Measurements from ENCODE around the gene PRIMA1.

Gene PRIMA1, protein sequence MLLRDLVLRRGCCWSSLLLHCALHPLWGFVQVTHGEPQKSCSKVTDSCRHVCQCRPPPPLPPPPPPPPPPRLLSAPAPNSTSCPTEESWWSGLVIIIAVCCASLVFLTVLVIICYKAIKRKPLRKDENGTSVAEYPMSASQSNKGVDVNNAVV

DNA sequence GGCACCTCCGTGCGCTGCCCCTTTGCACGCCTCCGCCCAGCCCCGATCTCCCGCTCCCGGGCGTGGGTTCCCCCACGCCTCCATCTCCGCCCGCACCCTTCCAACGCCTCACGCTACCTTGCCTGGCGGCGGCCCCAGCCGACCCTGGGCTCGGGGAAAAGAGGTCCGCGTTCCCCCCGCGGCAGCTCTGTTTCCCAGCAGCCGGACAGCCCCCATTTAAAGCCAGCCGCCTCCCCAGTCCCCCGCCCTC, at the start of gene PRIMA1:
Gene PRIMA1, minus strand, starts transcription at position 193 of the 250 bp plus-strand sequence. CDS start 767 bp downstream, outside the sequence.
- DNase-seq, result no peak

DNA sequence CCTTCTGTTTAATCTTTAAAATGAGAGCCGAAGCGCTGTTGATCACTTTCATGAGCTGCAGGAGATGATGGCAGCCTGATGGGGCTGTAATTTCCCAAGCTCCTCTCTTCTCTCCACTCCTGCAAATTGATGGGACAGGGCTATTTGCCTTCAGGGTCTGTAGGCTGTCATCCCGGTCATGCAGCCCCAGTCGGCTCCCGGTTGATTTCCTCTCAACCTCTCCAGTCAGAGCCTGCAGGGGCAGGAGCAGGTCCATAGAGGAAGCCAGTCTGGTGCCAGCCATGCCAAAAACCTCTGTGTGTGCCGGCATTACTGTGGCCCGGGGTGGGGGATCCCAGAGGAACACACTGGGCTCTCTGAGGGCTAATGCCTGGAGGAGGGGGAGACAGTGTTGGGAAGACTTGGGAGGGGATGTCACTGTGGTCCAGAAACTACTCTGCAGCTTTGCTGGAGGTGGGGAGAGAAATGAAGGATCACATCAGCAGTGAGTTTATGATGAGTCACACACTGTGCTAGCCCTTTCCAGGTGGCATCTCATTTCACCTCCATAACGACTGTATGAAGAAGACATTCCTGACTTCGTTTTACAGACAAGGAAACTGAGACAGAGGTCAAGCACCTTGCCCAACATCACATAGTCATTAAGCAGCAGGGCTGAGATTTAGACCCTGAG, 46.5 kb upstream of the PRIMA1 start:
- DNase-seq, result no peak

DNA sequence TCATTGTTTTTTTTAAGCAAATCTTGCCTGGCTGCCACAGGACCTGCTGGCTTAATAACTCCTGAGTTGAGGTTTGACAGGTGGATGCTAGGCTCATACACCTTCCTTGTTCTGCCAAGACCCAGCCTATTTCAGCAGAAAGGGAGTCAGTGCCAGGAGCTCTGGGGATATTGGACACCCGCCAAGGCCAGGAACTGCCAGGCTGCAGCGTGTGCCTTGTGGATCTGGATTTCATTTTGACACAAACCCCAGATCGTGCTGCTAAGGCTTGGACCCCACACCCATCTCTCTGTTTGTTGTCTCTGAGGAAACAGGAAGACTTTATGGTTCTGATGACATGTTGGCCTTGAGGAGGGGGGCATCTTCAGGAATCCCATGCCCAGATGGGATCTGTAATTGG, 44.4 kb upstream of the PRIMA1 start:
- DNase-seq, result no peak

DNA sequence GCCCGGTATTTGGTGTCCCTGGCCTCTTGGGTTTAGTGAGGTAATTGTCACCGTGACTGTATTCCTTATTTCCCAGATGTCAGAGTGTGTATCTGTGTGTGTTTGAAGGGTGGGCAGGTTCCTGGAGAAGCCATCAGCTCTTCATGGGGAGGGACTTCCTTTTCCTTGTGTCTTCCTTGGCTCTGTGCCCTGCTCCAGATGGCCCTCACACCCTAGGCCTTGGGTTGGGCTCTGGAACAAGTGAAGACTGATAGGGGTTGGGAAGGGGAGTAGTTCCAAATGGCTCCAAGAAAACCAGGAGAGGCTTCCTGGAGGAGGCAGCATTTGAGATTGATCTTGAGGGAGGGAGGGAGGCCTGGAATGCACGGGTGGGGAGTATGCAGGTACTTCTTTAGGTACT, 43.8 kb upstream of the PRIMA1 start:
- DNase-seq, result no peak

DNA sequence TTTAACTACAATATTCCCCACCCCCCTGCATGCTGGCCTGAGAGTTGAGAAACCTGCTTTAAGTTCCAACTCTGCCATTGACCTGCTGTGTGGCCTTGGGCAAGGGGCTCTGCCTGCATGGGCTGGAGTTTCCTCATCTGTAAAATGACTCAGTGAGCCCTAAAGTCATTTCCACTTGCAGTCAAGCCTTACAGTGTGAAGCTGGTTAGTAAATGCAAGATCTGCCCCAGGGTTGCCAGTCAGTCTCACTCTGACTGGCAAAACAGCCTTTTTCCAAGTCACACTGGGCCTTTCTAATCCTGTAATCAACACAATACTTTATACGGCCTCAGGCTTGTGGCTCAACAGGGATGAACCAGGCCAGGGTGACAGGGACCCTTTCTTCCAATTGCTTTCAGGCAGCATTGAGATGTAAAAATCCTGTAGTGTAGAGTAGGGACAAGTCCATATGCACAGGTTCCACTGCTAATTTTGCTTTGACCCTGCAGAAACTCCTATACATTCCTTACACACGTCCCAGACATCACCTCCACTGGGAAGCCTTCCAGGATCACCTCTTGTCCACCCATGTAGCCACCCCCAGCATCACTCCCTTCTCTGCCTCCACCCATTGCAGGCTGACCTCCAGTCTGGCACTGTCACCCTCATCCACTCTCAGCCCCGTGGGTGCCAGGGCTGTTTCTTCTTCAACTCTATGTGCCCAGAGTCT, 42.6 kb upstream of the PRIMA1 start:
- no peak for DNase-seq

DNA sequence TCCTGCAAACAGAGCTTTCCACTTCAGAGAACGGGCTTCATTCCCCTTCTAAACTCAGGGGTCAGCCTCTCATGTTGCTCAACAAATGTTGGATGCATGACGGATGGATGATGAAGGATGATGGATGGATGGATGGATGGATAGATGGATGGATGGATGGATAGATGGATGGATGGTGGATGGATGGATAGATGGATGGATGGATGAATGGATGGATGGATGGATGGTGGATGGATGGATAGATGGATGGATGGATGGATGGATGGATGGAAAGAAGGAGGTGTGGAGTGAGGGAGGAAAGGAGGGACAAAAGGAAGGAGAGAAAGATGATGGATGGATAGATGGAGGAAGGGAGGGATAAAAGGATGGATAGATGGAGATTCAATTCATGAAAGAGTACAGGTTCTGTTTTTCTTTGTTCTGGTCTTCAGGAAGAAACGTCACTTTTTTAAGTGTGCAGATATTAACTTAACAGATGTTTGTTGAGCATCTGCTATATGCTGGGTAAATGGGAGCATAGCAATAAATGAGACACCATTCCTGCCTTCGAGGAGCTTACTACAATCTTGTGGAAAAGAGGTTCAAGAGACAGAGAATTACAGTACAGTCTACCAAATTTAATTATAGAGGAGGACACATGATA, 41.7 kb upstream of the PRIMA1 start:
- no peak for DNase-seq

DNA sequence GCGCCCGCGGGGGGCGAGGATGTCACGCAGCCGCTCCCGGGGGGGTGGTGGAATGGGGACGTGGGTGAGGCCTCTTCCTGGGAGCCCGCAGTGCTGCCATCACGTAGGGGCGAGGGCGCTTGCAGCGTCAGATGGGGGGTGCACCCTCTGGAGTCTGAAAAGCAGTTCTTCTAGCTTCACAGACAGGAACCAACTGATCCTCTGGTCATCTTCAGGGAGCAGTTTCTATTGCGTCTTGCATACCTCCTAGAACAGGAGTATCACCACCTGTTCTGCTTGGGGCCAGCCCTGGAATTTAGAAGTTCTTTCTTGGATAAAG, 36.9 kb upstream of the PRIMA1 start:
- no peak for DNase-seq

DNA sequence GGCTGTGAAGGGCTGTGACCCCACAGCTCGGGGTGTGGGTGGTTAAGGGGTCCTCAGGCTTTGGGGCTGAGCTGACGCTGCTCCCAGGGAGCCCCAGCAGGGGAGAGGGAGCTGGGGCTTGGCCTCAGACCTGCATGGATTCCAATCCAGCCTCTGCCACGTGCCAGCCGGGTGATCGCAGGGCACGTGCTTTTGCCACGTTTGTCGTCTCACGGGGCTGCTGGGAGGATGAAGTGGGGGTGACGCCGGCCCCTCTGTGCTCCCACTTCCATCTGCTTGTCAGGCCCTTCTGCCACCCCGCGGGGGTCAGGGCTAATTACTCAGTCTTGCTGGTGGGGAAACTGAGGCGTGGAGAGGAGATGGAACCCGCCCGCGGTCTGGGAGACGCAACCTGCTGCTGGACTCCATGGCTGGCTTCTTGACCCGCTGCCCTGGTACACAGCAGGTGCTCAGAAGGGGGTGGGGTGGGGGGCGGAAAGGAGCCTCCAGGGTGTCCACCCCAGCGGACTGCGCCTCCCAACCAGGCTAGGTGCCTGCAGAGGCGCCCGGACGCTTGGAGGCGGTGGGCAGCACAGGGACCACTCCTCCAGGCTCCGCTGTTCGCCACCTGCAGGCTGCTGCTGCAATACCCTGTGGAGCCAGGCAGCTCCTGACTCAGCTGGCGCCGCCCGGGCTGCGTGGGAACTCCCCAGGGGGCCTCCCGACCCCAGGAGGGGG, 36.4 kb upstream of the PRIMA1 start:
- DNase-seq, result no peak

DNA sequence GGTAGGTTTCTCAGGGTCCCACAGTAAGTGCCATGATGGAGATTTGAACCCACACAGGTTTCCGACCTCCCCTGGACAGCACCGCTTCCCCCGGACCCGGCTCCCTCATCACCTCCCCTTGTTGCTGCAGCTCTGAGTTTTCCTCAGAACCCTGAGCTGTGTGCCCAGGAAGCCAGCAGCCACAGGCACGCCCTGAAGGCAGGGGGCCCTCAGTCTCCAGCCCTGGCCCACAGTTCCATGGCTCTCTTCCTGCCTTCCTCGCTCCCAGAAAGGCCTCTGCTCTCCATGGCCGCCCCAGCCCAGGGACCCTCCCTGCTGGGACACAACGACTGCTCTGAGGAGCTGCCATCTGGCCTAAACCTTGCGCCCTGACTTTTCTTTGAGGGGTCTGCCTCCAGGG, 35.8 kb upstream of the PRIMA1 start:
- DNase-seq, result no peak

DNA sequence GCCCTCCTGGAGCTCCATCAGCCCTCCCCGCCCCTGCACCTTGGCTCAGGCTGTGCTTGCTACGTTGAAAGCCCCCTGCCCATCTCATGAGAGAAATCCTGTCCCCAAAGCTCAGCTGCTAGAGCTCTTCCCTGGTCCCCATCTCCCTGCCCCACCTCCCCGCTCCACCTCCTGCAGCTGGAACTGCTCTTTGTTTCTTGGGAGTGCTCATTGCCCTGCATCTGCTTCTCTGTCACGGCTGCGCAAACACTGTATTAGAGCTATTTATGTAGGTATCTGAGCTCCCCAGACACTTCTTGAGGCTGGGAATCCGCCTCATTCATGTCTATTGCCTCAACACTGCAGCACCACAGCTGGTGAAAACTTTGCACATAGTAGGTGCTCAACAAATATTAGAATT, 32.8 kb upstream of the PRIMA1 start:
- DNase-seq, result no peak

DNA sequence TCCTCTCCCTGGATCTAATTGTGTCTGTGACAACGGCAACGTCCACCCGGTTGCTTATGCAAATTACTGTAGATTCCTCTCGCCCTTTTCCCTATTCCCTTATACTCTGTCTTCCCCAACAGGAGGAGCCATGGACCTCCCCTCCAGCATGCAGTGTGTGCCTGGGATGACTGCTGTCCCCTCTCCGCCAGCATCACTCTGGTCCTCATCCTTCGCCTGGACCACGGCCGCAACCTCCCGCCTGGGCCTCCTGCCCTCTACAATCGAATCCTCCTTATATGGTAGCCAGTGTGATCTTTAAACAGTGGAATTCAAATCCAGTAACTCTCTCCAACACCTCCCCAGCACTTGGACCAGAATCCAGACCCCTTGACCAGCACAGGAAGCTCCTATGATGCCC, 30.6 kb upstream of the PRIMA1 start:
- DNase-seq, result no peak

DNA sequence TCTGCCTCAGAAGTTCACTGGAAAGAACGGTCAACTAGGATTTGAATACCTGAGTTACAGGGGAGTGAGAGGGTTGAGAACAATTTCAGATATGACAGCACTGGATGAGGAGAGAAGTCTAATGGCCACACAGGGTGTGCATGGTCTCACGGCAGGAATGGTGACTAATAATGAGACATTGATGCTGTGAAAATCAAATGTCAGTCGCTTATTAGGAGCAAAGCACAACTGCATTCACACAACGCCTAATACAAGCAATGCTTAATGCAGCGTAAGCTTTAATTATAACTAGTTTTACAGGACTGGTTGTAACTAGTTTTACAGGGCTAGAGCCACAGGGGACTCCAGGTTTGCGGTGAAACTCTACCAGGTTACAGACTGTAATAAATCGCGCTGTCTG, 23.4 kb upstream of the PRIMA1 start:
- DNase-seq, result no peak

DNA sequence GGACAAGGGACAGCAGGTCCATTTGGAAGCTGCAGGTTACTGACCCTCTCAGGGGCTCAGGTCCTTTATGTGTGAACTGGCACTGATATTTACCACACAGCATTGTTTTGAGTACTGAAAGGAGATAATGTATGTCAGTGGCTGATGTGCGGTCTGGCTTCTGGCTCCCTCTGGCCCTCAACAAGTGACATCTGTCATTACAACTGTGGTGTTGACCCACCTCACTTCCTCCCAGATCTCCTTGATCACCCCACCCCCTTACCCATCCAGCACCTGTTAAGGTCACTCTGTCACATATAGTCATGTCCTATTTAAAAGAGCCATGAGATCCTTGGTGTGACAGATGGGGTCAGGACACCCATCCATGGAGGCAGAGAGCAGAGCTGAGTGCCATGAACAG, 22.7 kb upstream of the PRIMA1 start:
- no peak for DNase-seq

DNA sequence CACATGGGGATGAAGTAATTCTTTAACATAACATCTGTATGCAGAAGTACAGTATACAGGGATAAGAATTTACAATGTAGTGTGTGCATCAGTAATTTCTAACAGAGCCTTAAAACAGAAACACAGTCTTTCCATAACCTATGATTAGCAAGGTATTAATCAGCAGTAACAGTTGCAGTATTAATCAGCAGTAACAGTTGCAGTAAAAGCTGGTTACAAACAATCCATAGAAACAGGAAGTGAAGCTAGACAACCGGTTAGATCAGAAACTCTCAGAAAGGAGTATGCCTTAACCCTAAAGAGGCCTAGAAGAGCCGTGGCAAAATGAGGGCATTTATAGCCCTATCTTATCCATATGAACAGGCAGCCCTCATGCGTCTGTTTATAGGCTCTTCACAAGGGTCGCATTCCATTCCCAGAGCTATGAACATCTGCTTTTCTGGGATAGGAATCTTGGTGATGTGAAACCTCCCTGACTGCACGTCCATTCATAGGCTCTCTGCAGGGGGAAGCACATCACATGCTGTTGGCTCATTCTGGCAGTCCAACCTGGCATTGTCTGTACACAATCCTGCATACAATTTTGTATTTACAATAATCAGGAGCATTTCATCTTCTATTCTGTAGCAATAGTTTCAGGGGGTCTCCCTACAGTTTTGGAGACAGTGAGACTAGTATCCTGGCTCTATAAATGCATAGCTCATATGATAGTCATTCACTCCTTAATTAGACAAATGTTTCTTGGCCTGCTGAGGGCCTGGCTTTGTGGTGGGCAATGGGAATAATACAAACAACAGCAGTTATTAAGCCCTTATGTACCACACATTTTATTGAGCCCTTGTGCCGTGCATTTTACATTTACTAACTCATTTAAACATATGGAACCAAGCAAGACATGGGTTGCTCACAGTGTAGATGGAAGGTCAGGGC, 21.5 kb upstream of the PRIMA1 start:
- peak in 1 of 3 donors; percentile 3 for DNase-seq

DNA sequence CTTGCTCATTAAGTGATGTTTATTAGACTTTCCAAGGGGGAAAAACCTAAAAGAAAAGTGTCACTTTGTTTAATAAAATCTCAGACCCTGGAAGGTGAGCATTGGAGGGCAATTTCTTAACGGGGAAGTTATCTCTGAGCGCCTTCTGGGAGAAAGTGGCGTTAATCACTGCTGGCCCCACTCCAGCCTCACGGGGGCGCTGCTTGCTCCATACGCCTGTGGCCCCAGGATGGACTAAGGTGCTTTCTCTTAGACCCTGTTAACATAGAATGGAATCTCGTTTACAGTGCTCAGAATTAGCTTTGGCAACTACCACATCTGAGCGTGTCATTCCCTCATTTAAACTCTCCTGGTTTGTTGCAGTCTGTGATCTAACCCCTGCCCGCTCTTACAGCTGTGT, 16.4 kb upstream of the PRIMA1 start:
- no peak for DNase-seq

DNA sequence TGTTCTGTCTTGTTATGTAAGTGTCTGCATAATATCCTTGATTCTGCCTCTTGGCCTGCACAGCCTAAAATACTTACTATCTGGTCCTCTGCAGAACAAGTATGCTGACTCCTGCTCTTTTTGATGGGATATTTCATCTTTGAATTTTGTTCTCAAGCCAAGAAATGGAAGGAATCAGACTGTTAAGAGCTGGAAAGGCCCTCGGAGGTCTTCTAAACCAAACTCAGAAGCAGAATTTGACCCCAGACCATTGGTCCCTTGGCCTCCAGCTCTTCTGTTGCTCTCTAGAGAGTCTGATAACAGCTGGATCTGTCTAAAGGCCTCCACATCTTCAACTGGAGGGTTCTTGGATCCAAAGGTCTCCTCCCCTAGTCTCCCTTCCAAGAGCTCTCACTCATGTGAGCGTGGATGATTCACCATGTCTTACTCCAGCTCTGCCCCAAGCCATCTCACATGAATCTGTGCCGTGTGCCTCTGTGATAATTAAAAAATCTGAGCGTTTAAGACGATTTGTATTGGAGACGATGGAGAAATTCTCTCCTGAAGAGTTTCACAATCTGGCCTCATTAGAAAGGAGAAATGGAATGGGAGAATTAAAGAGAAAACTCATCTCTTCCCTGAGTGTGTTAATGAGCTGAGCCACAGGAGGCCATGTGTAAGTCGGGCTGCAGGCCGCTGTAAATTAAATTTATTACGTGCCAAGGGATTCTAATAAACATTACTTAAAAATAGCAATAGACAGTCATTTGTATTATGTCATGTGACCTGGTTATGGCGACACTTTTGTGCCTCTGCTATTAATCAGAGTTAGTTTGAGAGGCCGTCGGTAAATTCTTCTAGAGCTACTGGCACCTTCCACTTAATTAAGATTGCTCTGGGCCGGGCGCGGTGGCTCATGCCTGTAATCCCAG, 15.4 kb upstream of the PRIMA1 start:
- no peak for DNase-seq

DNA sequence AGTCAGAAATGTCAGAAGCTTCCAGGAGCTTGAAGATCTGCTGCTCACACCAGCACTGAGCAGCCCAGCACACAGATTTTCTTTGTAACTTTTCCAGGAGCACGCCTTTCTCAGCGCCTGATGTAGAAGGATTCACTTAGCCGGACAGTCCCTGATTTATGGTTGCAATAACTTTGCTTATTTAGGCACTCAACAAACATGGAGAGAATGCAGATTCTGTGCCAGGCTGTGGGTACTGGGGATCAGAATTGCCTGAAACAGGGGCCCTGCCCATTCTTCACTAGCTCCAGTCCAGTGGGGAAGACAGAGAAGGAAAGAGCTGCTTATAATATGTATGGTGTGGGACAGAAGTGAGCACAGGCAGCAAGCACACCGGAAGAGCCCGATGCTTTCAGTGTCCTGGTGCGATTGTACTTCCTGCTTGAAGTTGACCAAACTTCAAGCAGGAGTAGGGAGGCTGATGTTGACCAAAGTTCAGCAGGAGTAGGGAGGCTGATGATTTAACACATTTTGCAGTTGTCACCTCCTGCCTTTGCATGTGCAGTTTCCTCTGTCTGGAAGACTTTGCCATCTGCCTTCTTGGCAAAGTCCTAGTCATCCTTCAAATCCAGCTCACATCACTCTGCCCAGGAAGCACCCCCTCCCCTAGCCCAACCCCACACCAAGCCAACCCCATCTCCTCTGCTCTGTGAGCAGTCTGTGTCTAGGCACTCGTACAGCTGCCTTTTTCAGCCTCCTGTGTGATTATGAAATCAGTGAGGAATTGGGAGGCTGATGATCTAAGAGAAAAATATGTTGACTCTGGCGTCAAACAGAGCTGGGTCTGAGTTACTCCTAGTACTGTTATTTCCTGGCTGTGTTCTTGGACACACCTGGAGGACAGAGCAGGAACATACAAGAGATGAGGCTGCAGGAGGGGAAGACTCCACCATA, 12.0 kb upstream of the PRIMA1 start:
- DNase-seq, result no peak

DNA sequence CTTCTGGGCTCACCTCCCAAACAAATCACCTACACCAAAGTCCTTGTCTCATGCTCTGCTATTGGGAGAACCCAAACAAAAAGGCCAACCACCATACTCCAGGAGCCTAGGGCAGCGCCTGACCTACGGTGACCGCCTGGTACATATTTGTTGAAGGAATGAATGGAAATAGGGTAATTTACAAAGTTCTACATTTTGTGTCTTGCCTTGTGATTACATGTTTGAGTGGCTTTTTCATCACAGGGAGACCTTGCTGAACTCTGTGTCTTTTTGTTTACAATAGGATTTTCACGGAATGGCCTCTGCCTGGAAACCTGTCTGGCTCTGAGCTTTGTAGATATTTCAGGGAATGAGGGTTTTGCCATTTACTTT, 11.3 kb upstream of the PRIMA1 start:
- DNase-seq, result no peak

DNA sequence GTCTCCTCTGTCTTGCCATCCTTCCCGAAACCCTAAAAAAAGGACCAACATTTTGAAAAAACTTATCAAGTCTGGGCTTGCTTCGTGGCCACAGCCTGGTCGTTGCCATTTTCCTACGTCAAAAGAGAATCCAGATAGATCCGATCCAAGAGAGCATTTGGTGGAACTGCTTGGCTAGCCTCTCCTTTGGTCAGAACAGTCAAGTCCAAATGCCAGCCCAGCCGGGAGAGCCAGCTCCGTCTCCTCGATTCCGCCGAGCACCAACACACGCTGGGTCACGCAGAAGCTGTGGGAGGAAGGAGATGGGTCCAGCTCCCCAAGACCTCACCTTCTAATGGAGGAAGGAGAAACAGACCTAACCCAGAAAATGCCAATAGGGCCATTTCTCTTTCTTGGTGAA, 9.3 kb upstream of the PRIMA1 start:
- DNase-seq, result no peak

DNA sequence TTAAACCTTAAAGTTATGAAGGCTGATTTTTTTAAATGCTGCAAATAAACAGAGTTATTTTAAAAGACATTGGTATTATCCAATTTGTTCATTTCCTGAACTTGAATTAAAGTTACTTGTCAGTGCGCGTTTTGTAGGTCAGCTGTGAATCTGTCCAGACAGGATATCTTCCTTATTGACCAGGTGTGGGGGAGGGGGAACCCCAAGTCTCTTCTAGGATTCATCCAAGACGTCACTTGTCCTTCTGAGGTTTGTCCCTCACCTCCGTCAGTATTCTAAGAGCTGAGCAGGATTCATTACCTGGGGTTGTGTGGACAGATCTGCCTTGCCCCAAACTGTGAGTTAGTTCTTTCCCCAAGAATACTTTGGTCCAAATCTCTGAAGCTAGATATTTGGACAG, 8.8 kb upstream of the PRIMA1 start:
- DNase-seq, result no peak

Measured in suppressor macrophage treated with lipopolysaccharide for 1 hour (primary cell).